Frontal cortex (tissue), 4 donors: Measurements from ENCODE around the gene SUMO1. TPM values are rescaled to one million over a fixed set of nuclear protein-coding genes. Genes with fewer than 3 reads are reported as not detected.
"Not testable (repeated sequence)": the region's sequence is repeated elsewhere in the genome, so short reads cannot be mapped to it uniquely, and the experiment has no call there.

Experiments
- DNase-seq, 2 donors: peaks; one replicate each; pipeline ENCODE4 v3.0.0; 2012; ENCODE audit warnings: low spot score in 2 of 2
- FAIRE-seq: peaks from 2 replicates; lab custom pipeline; 2012; peaks lifted over from hg19 to GRCh38; lab: Jason Lieb, UNC
- total RNA-seq: library from RNA; depleted of rRNA; stranded (reverse); fragments of >200 nt; gene quantifications from one replicate; pipeline ENCODE4 v1.2.3, GENCODE V29; 2014
- donor health status: control.
- donor health status: control.
- donor health status: control.

The SUMO1 gene
- total RNA-seq = 177 TPM

- FAIRE-seq = no peak
- peak; percentile 79 to 88 for DNase-seq
Measured at GRCh38 chr2:202238234-202239197, at the start of gene SUMO1. Gene SUMO1, minus strand, starts transcription at chr2:202238597. Its CDS starts 146 bp downstream, at chr2:202238451.

GRCh38 chr2:202286595-202286994 lies 48.2 kb upstream of the SUMO1 start:
- no peak for DNase-seq
- FAIRE-seq = no peak

- no peak for FAIRE-seq
- DNase-seq = peak in 1 of 2 donors; percentile 35
Measured at GRCh38 chr2:202278944-202279343, 40.5 kb upstream of the SUMO1 start.

GRCh38 chr2:202278036-202278760 lies 39.8 kb upstream of the SUMO1 start:
- DNase-seq (no peak), FAIRE-seq (no peak)

GRCh38 chr2:202276078-202276720 lies 37.8 kb upstream of the SUMO1 start:
- not testable (repeated sequence) for DNase-seq, FAIRE-seq

GRCh38 chr2:202270487-202270886 lies 32.1 kb upstream of the SUMO1 start:
- FAIRE-seq (no peak), DNase-seq (no peak)

GRCh38 chr2:202269585-202269984 lies 31.2 kb upstream of the SUMO1 start:
- DNase-seq (no peak), FAIRE-seq (no peak)

- DNase-seq (no peak), FAIRE-seq (no peak)
Measured at GRCh38 chr2:202267495-202267894, 29.1 kb upstream of the SUMO1 start.

- FAIRE-seq = no peak
Measured at GRCh38 chr2:202265467-202266277, 27.3 kb upstream of the SUMO1 start, which contains the start of gene NOP58. Gene NOP58, plus strand, starts transcription at chr2:202265763. Its CDS starts 179 bp downstream, at chr2:202265942.

GRCh38 chr2:202261531-202261930 lies 23.1 kb upstream of the SUMO1 start:
- no peak for DNase-seq
- no peak for FAIRE-seq

More at GRCh38 chr2:202265467-202266277, 27.3 kb upstream of the SUMO1 start, which contains the start of gene NOP58:
- DNase-seq = peak; percentile 77 to 92

- no peak for DNase-seq
- no peak for FAIRE-seq
Measured at GRCh38 chr2:202251494-202251893, 13.1 kb upstream of the SUMO1 start.

GRCh38 chr2:202249521-202250253 lies 11.3 kb upstream of the SUMO1 start:
- FAIRE-seq (no peak), DNase-seq (no peak)

- not testable (repeated sequence) for DNase-seq, FAIRE-seq
Measured at GRCh38 chr2:202247710-202248109, 9.3 kb upstream of the SUMO1 start.

GRCh38 chr2:202237787-202238233 lies 587 bp downstream of the SUMO1 start:
- DNase-seq = peak; percentile 32 to 40
- no peak for FAIRE-seq

GRCh38 chr2:202221873-202222272 lies 16.5 kb downstream of the SUMO1 start:
- FAIRE-seq = no peak
- DNase-seq = no peak

GRCh38 chr2:202215179-202215578 lies 23.2 kb downstream of the SUMO1 start:
- no peak for DNase-seq
- FAIRE-seq = no peak

- FAIRE-seq = no peak
- no peak for DNase-seq
Measured at GRCh38 chr2:202208526-202208925, 29.9 kb downstream of the SUMO1 start.

GRCh38 chr2:202204855-202205254 lies 33.5 kb downstream of the SUMO1 start:
- no peak for DNase-seq
- FAIRE-seq = no peak
